KMS-11 (cell line): ENCODE data around the gene VHLL.

ENCODE experiments used
- H2AFZ ChIP-seq: fragments of 200-600 bp; sonication (generic); 2 replicates; pipeline ENCODE4 v1.6.1; 2016; ENCODE audit warnings: antibody characterized with exemption, mixed run types, low read depth
- H3K27ac ChIP-seq: fragments of 200-600 bp; sonication (generic); 2 replicates; pipeline ENCODE4 v1.6.1; 2016; ENCODE audit warnings: mild to moderate bottlenecking, mixed run types
- H3K27me3 ChIP-seq: fragments of 200-600 bp; sonication (generic); 2 replicates; pipeline ENCODE4 v1.6.1; 2017; ENCODE audit warnings: mild to moderate bottlenecking, low read depth, mixed run types, moderate library complexity; ENCODE audit not compliant: insufficient read depth
- H3K36me3 ChIP-seq: fragments of 200-600 bp; sonication (generic); 2 replicates; pipeline ENCODE4 v1.6.1; 2017; ENCODE audit warnings: mild to moderate bottlenecking, mixed run types; ENCODE audit not compliant: insufficient read depth
- H3K4me1 ChIP-seq: fragments of 200-600 bp; sonication (generic); 2 replicates; pipeline ENCODE4 v1.6.1; 2016; ENCODE audit warnings: mild to moderate bottlenecking, low read depth, mixed run types; ENCODE audit not compliant: poor library complexity, severe bottlenecking
- H3K4me2 ChIP-seq: fragments of 200-600 bp; sonication (generic); 2 replicates; pipeline ENCODE4 v1.7.0; 2016; ENCODE audit warnings: mild to moderate bottlenecking, mixed run types
- H3K4me3 ChIP-seq: fragments of 200-600 bp; sonication (generic); IDR thresholded peaks from 2 replicates; pipeline ENCODE4 v1.6.1; 2017; ENCODE audit warnings: low read depth, low read length, mixed read lengths; ENCODE audit not compliant: insufficient read depth
- H3K79me2 ChIP-seq: fragments of 200-600 bp; sonication (generic); 2 replicates; pipeline ENCODE4 v1.6.1; 2016; ENCODE audit warnings: low read depth, mixed run types; ENCODE audit not compliant: insufficient read depth
- H3K9ac ChIP-seq: fragments of 200-600 bp; sonication (generic); 2 replicates; pipeline ENCODE4 v1.6.1; 2016; ENCODE audit warnings: mild to moderate bottlenecking, mixed run types
- H4K20me1 ChIP-seq: fragments of 200-600 bp; sonication (generic); 2 replicates; pipeline ENCODE4 v1.6.1; 2016; ENCODE audit warnings: mild to moderate bottlenecking, mixed run types; ENCODE audit not compliant: insufficient read depth
- TF ChIP-seq, protein P1 (sequence below): fragments of 200-600 bp; sonication (generic); conservative IDR thresholded peaks from 2 replicates; pipeline ENCODE4 v1.6.1; 2017; ENCODE audit warnings: low read depth, mild to moderate bottlenecking, antibody characterized with exemption, low read length, moderate library complexity, mixed read lengths

Gene VHLL

GRCh38 chr1:156270314-156270713 is 28.8 kb downstream of the VHLL start:
- H3K27me3 ChIP-seq = no peaks in the 10 kb centered on the region
- H3K4me2 ChIP-seq = no peak overlapping the region
- no peak overlapping the region for H3K9ac ChIP-seq
- peaks cover 71% of the 10 kb centered on the region for H3K36me3 ChIP-seq
- peaks cover 8% of the 10 kb centered on the region for H3K4me1 ChIP-seq
- no peaks in the 10 kb centered on the region; the same call in 1 of the 2 replicates for H3K79me2 ChIP-seq
- H3K4me3 ChIP-seq = no peak overlapping the region
- H4K20me1 ChIP-seq = no peaks in the 10 kb centered on the region
- no peak overlapping the region for H3K27ac ChIP-seq
- TF ChIP-seq, protein P1, sequence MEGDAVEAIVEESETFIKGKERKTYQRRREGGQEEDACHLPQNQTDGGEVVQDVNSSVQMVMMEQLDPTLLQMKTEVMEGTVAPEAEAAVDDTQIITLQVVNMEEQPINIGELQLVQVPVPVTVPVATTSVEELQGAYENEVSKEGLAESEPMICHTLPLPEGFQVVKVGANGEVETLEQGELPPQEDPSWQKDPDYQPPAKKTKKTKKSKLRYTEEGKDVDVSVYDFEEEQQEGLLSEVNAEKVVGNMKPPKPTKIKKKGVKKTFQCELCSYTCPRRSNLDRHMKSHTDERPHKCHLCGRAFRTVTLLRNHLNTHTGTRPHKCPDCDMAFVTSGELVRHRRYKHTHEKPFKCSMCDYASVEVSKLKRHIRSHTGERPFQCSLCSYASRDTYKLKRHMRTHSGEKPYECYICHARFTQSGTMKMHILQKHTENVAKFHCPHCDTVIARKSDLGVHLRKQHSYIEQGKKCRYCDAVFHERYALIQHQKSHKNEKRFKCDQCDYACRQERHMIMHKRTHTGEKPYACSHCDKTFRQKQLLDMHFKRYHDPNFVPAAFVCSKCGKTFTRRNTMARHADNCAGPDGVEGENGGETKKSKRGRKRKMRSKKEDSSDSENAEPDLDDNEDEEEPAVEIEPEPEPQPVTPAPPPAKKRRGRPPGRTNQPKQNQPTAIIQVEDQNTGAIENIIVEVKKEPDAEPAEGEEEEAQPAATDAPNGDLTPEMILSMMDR = no peak
- no peak overlapping the region for H2AFZ ChIP-seq

DNA sequence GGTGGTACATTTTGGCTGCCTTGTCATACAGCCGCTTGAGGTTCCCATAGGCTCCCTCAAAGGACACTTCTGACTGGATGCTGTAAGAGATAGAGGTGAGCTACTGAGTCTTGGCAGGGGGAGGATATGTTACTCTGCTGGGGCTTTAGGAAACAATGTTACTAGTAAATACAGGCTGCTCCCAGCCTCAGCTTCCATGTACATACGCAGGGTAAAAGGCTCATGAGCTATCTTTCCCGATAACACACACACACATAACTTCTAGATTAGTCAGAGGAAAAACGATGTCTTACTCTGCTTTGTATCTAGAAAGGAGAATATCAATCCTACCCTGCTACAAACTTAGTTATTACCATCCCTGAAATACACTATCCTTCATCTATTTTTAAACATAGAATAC is 30.8 kb downstream of the VHLL start:
- H3K9ac ChIP-seq = no peak overlapping the region
- H3K4me2 ChIP-seq = no peak overlapping the region
- no peaks in the 10 kb centered on the region for H3K79me2 ChIP-seq
- no peak overlapping the region for H2AFZ ChIP-seq
- TF ChIP-seq, protein P1 = no peak
- H3K4me3 ChIP-seq = no peak overlapping the region
- peaks cover 61% of the 10 kb centered on the region for H3K36me3 ChIP-seq
- no peaks in the 10 kb centered on the region for H4K20me1 ChIP-seq
- no peak overlapping the region for H3K27ac ChIP-seq
- no peaks in the 10 kb centered on the region for H3K27me3 ChIP-seq
- peaks cover 8% of the 10 kb centered on the region for H3K4me1 ChIP-seq

GRCh38 chr1:156266051-156266450 is 33.1 kb downstream of the VHLL start:
- Histone ChIP-seq H3K4me3 (no peak overlapping the region), H4K20me1 (no peaks in the 10 kb centered on the region), H3K9ac (no peak overlapping the region), H3K4me2 (no peak overlapping the region), H3K79me2 (no peaks in the 10 kb centered on the region), H3K27ac (no peak overlapping the region), H3K27me3 (no peaks in the 10 kb centered on the region), H3K36me3 (peaks cover 56% of the 10 kb centered on the region), H3K4me1 (peaks cover 11% of the 10 kb centered on the region), H2AFZ (no peak overlapping the region)
- TF ChIP-seq, protein P1 = no peak

- Histone ChIP-seq H3K36me3 (peaks cover 63% of the 10 kb centered on the region; the same call in 1 of the 2 replicates), H3K27ac (no peak overlapping the region), H3K4me3 (no peak overlapping the region), H3K79me2 (no peaks in the 10 kb centered on the region), H3K9ac (no peak overlapping the region), H3K27me3 (no peaks in the 10 kb centered on the region), H2AFZ (no peak overlapping the region), H3K4me1 (peaks cover 18% of the 10 kb centered on the region), H3K4me2 (no peak overlapping the region), H4K20me1 (no peaks in the 10 kb centered on the region)
- TF ChIP-seq, protein P1 = no peak
Measured at GRCh38 chr1:156263288-156263655, 35.8 kb downstream of the VHLL start.
